GM12874 (cell line): ENCODE data around the gene PI4KA.

Experiments used
- CTCF ChIP-seq: IDR thresholded peaks from 2 replicates; pipeline ENCODE4 v1.5.1; 2011; ENCODE audit warnings: low read depth, mild to moderate bottlenecking, control low read depth, low read length, moderate library complexity; ENCODE audit not compliant: insufficient read depth

PI4KA gene

GRCh38 chr22:20782596-20783299 lies 75.9 kb downstream of the PI4KA start:
- TF ChIP-seq CTCF, result no peak

GRCh38 chr22:20782083-20782482 lies 76.5 kb downstream of the PI4KA start:
- TF ChIP-seq CTCF, result no peak

- no peak for TF ChIP-seq CTCF
These were observed 77.2 kb downstream of the PI4KA start for GRCh38 chr22:20781272-20781990.

- TF ChIP-seq CTCF, result no peak
These were observed 78.8 kb downstream of the PI4KA start for GRCh38 chr22:20779818-20780158.

GRCh38 chr22:20779014-20779817 lies 79.4 kb downstream of the PI4KA start:
- TF ChIP-seq CTCF, result no peak

DNA sequence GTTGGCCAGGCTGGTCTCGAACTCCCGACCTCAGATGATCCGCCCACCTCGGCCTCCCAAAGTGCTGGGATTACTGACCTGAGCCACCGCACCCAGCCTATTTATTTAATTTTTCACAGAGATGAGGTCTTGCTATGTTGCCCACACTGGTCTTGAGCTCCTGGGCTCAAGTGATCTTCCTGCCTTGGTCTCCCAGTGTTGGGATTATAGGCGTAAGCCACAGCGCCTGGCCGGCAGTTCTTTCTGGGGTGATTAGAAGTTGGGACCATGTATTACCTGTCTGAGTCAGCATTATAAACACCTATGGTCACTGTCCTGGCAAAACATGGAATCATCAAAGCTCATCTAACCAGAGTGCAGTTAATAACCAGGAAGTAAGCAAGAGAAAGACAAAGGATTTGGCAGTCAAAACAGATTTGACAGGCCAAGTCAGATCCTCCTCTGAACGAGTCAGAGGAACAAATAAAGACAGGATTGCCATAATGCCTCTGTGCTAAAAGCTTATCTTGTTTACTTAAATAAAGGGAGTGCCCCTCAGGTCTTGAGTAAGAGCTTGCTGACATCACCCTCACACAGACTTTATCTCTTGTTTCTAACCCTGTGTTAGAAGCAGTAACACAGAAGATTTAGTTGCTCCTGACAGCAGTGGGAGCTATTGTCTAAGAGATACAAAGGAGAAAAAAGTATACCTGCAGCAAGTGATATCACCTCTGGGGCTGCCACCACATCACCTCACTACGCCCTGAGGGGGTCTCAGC lies 81.0 kb downstream of the PI4KA start:
- no peak for TF ChIP-seq CTCF
